Upper lobe of left lung (tissue), 4 donors: Measurements from ENCODE around the gene RAPGEF5.

Experiments
- CTCF ChIP-seq, 6 experiments: fragments of 450-650 bp in 4 of 6; fragments of 200-600 bp in 2 of 6; sonication (generic) in 2 of 6; IDR thresholded peaks; one replicate each; pipeline ENCODE4 v1.5.1; 2016 to 2019; ENCODE audit warnings: antibody characterized with exemption in 6 of 6
- EP300 ChIP-seq, 4 donors: sonication (generic); formaldehyde crosslinking; IDR thresholded peaks; one replicate each; pipeline ENCODE4 v1.5.1; 2017; ENCODE audit warnings: antibody characterized with exemption in 4 of 4, control low read depth in 2 of 4
- POLR2A ChIP-seq, 4 donors: fragments of 450-650 bp; IDR thresholded peaks; one replicate each; pipeline ENCODE4 v1.5.1; 2016 to 2017; ENCODE audit warnings: antibody characterized with exemption in 4 of 4, mild to moderate bottlenecking in 2 of 4
- POLR2AphosphoS5 ChIP-seq, 2 donors: sonication (generic); formaldehyde crosslinking; IDR thresholded peaks; one replicate each; pipeline ENCODE4 v1.5.1; 2017; ENCODE audit warnings: antibody characterized with exemption in 2 of 2

DNA sequence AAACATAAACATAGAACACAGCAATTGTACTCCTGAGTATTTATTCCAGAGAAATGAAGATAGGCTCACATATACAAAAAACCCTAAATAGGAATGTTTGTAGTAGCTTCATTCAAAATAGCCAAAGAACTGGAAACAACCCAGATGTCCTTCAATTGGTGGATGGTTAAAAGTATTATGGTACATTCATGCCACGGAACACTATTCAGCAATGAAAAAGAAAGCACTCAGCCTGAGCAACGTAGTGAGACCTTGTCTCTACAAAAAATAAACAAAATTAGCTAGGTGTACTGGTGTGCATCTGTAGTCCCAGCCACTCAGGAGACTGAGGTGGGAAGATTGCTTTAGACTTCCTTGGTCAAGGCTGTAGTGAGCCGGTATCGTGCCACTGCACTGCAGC is 94.4 kb downstream of the RAPGEF5 start:
- TF ChIP-seq EP300 (IDR thresholded peaks at IDR 0.05) (no peak), CTCF (IDR thresholded peaks at IDR 0.05) (no peak), POLR2A (IDR thresholded peaks at IDR 0.05) (no peak), POLR2AphosphoS5 (IDR thresholded peaks at IDR 0.05) (no peak)
